Endometrium (tissue), 2 donors: Measurements from ENCODE around the gene DOCK3.
"Not testable (repeated sequence)": the region's sequence is repeated elsewhere in the genome, so short reads cannot be mapped to it uniquely, and the experiment has no call there.

ENCODE experiments used
- FAIRE-seq: peaks from 2 replicates; lab custom pipeline; 2012; peaks lifted over from hg19 to GRCh38; lab: Jason Lieb, UNC
- donor health status: control.
- donor health status: control.

The DOCK3 gene

GRCh38 chr3:51216291-51216690 is 541.6 kb downstream of the DOCK3 start:
- FAIRE-seq: no peak

- FAIRE-seq: no peak
Observed at GRCh38 chr3:51221959-51222358, 547.2 kb downstream of the DOCK3 start.

DNA sequence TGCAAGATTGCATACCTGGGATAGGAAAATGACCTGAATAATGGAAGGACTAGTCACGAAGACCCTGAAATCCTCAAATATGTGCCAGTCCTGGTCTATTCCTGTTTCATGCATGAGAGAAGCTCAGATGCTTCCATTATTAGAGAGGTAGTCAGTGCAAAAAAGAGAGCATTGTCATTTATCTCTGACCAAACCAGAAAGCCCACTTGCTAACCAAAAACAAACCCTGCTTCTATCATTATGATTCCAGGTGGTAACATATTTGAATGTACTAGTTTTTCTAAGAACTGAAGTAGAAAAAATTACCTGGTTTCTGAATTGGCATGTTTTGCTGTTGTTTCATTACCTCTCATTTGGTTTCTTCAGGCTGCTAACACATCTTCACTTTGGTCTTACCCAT is 549.6 kb downstream of the DOCK3 start:
- FAIRE-seq: no peak

- FAIRE-seq: no peak
Observed at GRCh38 chr3:51224843-51225242, 550.1 kb downstream of the DOCK3 start.

DNA sequence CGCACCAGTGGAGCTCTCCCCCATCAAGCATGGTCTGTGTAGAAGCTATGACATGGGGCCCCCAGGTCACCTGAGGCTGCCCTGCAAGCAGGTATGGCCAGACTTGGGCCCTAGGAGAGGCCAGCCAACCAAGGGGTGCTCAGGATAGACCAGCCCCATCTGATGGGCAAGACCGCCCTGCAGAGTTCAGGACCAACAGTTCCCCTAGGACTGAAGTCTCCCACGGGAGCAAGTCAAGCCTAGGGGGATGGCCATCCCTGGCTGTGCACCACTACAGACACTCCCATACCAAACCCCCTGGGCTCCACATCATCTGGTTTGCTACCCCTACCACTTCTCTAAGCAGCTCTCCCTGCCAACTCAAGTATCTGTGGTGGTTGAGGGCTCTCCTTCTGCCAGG is 568.2 kb downstream of the DOCK3 start:
- FAIRE-seq: no peak

GRCh38 chr3:51243924-51244323 is 569.2 kb downstream of the DOCK3 start:
- FAIRE-seq: no peak

DNA sequence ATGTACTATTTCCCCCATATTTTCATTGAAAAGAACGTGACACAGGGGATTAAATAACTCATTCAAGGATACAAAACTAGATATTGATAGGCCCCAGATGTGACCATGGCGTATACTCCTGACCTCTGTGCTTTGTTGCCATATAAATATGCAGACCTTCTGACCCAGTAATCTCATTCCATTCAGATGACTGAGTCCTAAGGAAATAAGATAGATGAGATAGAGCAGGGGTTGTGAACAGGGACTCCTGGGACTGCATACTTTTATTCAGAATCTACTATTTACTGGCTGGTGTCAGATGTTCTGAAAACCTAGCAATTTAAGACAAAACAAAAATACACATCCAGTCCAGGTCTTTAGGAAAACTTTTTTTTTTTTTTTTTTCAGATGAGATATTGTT is 571.1 kb downstream of the DOCK3 start:
- FAIRE-seq: no peak

DNA sequence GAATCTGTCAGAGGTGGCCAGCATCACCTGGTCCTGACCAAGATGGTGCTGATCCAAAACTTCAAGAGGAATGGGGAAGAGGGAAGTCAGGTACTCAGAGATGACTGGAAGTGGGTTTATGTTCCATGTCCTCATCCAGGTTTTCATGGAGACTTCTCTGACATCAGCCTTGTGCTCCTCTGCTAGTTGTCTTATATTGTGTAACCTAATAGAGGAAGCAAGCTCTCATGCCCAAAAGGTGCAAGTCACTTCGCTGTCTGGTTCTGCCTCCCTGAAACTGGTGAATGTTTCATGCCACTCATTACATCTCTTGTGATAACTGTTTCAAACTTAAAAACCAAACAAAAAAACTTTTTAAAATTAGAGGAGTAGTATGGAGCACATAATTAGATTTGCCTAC is 583.1 kb downstream of the DOCK3 start:
- FAIRE-seq: no peak

DNA sequence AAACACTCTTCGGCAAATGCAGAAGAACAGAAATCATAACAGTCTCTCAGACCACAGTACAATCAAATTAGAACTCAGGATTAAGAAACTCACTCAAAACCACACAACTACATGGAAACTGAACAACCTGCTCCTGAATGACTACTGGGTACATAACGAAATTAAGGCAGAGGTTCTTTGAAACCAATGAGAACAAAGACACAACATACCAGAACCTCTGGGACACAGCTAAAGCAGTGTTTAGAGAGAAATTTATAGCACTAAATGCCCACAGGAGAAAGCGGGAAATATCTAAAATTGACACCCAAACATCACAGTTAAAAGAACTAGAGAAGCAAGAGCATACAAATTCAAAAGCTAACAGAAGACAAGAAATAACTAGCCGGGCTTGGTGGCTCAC is 589.4 kb downstream of the DOCK3 start:
- FAIRE-seq: not testable (repeated sequence)

DNA sequence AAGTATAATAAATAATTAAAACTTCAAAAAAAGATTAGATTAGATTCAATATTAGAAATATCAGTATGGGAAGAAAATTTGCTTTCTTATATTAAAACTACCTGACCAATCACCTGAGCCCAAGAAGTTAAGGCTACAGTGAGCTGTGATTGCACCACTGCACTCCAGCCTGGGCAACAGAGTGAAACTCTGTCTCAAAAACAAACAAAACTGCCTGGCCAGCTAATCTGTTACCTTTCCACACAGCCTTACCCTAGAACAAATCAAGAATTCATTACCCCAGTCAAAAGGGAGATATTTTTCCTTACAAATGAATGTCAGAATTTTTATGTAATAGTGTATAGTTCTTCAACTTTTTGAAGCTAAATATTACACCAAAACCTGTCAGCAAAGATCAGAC is 593.4 kb downstream of the DOCK3 start:
- FAIRE-seq: no peak

GRCh38 chr3:51269466-51269865 is 594.7 kb downstream of the DOCK3 start:
- no peak for FAIRE-seq

GRCh38 chr3:51270559-51270958 is 595.8 kb downstream of the DOCK3 start:
- no peak for FAIRE-seq

GRCh38 chr3:51271172-51271571 is 596.4 kb downstream of the DOCK3 start:
- FAIRE-seq: no peak

DNA sequence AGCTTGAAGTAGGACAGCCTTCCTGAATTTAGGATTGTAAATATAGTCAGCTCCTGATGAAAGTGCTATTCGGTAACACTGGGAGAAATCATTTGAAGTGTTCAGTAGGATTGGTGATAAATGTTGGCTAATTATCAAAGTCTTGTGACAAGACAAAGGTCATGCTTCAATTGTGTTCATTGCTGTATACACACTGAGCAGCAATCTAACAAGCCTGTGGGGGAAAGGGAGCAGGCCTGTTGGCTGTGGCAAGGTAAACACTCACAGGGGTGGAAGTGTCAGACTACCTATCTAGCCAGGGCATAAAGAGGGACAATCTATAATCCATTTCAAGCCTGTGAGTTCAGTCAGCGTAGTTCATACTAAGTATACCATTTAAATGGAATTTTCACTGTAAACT is 599.3 kb downstream of the DOCK3 start:
- FAIRE-seq: no peak

DNA sequence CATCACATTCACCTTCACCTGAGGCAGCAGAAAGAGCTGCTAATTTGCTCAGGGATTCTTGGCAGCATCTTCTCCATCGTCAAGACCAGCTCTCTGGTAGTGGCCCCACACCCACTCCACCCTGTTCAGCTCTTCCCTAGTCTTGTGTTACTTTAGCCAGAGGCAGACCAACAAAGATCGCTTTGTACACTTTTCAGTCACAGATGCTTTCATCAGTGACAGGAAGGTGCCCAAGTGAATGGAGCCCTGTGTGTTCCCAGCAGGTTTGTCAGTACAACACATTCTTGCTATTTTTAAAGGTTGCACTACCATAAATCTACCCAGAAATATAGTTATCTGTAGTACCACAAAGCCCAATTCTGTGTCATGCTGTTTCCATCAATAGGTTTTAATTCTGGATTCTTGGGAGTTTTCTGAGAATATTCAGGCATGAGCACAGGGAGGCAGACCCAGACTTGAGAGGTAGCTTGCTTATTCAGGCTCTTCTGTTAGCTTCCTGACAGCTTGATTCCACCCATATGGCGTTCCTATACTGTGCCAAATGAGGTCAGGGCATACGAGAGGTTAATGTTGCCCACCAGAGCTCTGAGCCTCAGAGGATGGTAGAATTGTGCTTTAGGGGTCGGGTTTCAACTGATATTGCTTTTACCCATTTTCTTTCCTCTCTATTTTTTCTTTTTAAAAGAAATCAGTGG is 600.5 kb downstream of the DOCK3 start:
- no peak for FAIRE-seq

DNA sequence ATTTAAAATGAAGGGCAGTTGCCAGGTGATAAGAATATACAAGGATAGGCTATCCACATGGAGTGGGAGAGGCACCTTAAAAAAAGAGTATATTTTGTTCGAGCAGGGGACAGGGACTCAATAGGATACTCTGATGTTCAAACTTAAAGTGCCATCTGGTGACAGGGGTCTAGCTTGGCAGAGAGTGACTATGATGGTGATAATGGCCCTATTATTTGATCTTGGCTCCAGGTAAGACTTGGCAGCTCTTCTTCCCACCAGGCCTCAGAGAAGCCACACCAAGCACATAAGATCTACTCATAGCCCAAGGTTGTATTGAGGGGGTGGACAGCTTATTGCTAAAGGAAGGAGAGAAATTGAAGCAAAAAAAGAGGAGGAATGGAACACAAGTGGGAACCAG is 601.3 kb downstream of the DOCK3 start:
- no peak for FAIRE-seq

GRCh38 chr3:51279448-51279847 is 604.7 kb downstream of the DOCK3 start:
- no peak for FAIRE-seq

- no peak for FAIRE-seq
Observed at GRCh38 chr3:51280176-51280575, 605.4 kb downstream of the DOCK3 start.

GRCh38 chr3:51282931-51283330 is 608.2 kb downstream of the DOCK3 start:
- FAIRE-seq: no peak

DNA sequence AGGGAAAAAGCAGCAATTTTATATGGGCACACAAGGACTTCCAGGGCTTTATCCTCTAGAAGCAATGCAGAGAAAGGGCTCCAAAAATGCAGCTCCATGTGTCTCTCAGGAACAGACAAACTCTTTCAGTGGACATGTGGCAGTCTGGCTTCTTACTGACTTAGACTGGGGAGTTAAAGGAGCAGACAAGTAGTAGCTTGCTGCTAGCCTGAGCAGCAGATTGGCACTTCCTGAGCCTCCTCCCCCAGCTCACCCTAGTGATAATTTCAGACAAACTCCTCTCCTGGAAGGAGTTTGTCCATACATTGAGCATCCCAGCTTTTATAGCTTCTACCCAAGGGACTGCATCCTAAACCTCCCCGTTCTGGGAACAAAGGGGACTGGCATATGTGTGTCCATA is 608.7 kb downstream of the DOCK3 start:
- no peak for FAIRE-seq

DNA sequence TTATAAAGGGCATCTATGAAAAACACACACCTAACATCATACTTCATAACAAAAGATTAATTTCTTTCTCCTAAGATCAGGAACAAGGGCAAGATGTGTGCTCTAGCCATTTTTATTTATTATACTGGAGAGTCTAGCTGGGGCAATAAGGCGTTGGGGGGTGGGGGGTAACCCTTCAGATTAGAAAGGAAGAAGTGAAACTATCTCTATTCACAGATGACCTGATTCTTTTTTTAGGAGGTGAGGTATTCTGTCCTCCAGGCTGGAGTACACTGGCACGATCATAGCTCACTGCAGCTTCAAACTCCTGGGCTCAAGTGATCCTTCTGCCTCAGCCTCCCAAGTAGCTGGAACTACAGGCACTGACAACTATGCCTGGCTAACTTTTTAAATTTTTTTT is 620.9 kb downstream of the DOCK3 start:
- FAIRE-seq: no peak

DNA sequence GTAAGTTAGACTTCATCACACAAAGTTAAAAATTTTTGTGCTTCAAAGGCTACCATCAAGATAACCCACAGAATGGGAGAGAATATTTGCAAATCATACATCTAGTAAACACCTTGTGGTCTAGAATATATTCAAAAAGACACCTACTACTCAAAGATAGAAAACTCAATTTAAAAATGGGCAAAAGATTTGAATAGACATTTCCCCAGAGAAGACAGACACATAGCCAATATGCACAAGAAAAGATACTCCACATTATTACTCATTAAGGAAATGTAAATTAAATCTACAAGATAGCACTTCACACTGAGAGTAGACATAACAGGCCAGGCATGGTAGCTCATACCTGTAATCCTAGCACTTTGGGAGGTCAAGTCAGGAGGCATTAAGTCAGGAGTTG is 622.6 kb downstream of the DOCK3 start:
- no peak for FAIRE-seq

GRCh38 chr3:51304230-51304629 is 629.5 kb downstream of the DOCK3 start:
- FAIRE-seq: no peak

DNA sequence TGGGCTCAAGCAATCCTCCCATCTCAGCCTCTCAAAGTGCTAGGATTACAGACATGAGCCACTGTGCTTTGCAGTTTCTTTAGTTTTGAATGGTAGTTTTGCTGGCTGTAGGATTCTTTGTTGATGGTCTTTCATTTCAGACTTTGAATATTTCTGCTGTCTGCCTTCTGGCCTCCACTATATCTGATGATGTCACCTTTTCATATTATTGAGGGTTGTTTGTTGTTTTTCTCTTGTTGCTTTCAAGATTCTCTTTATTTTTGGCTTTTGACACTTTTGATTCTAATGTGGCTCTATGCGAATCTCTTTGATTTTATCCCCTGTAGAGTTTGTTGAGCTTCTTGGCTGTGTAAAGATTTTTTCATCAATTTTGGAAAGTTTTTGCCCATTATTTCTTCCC is 631.4 kb downstream of the DOCK3 start:
- FAIRE-seq: no peak

GRCh38 chr3:51307458-51307857 is 632.7 kb downstream of the DOCK3 start:
- FAIRE-seq: no peak
